Mesodermal cell (in vitro differentiated cells): ENCODE results near the gene WIPF1.
A peak's percentile ranks its signal among the peaks of the same experiment; 100 is the strongest.

Experiments used
- H3K27ac ChIP-seq: 2 replicates; pipeline ENCODE4 v1.7.0; 2013; ENCODE audit warnings: mild to moderate bottlenecking, low read depth, low read length, moderate library complexity; ENCODE audit not compliant: severe bottlenecking
- H3K36me3 ChIP-seq: 2 replicates; pipeline ENCODE4 v1.7.1; 2013; ENCODE audit warnings: mild to moderate bottlenecking, low read length, moderate library complexity; ENCODE audit not compliant: control insufficient read depth, insufficient read depth
- H3K4me1 ChIP-seq: one replicate; pipeline ENCODE4 v1.7.1; 2013; ENCODE audit warnings: mild to moderate bottlenecking, low read length; ENCODE audit not compliant: insufficient read depth, control insufficient read depth, poor library complexity, severe bottlenecking
- H3K4me3 ChIP-seq: 2 replicates; pipeline ENCODE4 v1.7.0; 2013; ENCODE audit warnings: low read length, control low read depth, mild to moderate bottlenecking; ENCODE audit not compliant: insufficient read depth, poor library complexity, severe bottlenecking; ENCODE audit errors: extremely low read depth
- H3K9me3 ChIP-seq: 2 replicates; pipeline ENCODE4 v1.7.1; 2013; ENCODE audit warnings: mild to moderate bottlenecking, low read length, moderate library complexity; ENCODE audit not compliant: control insufficient read depth
- WGBS, 2 experiments: methylation state at CpG; one replicate each; pipeline ENCODE4 v1.1.5; 2013; ENCODE audit warnings: missing lambda C conversion rate in 2 of 2; ENCODE audit not compliant: insufficient coverage in 2 of 2; 5-methylcytosine and 5-hydroxymethylcytosine counted together

The WIPF1 gene

DNA sequence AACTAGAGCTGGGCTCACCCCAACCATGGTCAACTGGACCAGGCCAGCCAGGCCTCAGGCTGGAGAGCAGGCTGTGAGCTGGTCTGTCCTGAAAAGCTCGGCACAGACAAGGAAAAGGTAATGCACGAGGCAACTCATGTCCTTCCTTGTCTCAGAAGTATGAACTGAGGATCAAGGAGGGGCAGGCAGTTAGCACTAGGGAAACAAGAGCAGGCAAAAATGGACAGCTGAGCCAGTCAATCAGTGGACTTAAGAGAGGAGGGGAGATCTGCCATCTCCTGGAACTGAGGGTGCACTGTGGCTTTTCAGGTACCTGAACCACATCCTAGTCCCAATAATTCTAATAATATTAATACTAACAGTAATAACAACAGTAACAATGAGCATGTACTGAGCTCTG, 20.6 kb upstream of the WIPF1 start:
- Histone ChIP-seq H3K4me3 (no peak overlapping the region), H3K9me3 (no peaks in the 10 kb centered on the region), H3K36me3 (no peaks in the 10 kb centered on the region), H3K27ac (no peak overlapping the region), H3K4me1 (peaks cover 15% of the 10 kb centered on the region)
- 84 to 100% methylated on average over 2 of the region's 2 CpGs for WGBS, 2 experiments

DNA sequence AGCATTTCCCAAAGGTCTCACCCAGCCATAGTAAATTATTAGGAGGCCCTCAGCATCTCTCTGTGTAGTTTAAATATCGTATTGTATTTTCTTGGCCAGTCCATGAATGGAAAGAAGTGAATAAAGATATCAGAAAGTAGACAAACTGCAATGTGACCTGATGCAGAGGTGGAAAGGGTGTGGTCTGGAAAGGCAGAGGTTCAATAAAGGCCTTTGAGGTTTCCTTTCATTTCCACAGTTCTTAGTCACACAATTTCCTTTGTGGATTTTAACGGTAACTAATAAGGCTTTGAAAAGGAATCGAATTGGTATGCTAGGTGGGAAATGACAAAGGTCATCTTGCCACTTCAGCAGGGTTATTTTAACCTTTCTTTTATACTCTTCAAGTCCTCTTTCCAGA, 20.1 kb upstream of the WIPF1 start:
- H3K36me3 ChIP-seq: no peaks in the 10 kb centered on the region
- H3K9me3 ChIP-seq: no peaks in the 10 kb centered on the region
- no peak overlapping the region for H3K4me3 ChIP-seq
- H3K4me1 ChIP-seq: peaks cover 20% of the 10 kb centered on the region
- 92 to 100% methylated on average over 1 of the region's 3 CpGs for WGBS, 2 experiments
- H3K27ac ChIP-seq: no peak overlapping the region

DNA sequence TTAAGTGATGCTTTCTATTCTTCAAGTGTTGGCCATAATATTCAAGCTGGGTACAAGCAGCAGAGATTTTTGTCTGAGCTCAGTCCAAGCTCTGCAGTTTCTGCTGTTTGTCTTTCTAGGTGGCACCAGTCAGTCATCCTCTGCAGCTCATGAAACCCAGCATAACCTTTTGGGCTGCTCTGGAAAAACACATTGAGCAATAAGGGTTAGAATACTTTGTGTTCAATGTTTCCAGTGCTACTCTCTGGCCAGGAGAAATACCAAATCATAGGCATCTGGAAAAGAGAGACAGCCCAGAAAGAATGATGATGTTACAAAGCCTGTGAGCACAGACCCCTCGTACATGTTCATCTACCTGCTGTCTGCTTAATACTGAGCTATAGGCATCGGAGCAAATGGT, 19.5 kb upstream of the WIPF1 start:
- H3K4me3 ChIP-seq: no peak overlapping the region
- peaks cover 22% of the 10 kb centered on the region for H3K4me1 ChIP-seq
- no peaks in the 10 kb centered on the region for H3K9me3 ChIP-seq
- H3K27ac ChIP-seq: no peak overlapping the region
- H3K36me3 ChIP-seq: no peaks in the 10 kb centered on the region
- WGBS, 2 experiments: 100% methylated on average over 1 of the region's 2 CpGs

DNA sequence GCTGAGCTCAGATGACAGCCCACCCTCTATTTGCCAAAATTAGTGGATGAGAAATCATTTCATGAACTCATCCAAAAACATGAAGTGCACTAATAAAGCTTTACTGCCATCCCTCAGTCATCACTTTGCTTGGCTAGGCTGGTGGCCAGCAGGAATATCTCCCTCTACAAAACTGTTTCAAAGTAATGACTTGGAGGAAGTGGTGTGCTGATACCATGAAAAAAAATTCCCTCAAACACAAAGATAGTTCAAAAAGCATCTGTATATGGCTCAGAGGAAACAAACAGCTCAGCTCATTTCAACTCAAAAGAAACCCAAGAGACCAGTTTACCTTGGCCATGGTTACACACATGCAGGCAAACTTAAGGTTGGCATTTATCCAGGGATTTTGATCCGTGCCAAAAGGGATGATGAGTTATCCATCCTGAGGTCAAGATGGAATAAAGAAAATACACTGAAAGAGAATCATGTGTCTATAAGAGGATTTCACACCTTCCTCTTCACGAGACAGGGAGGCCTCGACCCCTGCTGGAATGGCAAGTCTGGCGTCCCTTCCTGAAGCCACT, 18.4 kb upstream of the WIPF1 start:
- Histone ChIP-seq H3K9me3 (no peaks in the 10 kb centered on the region), H3K4me3 (no peak overlapping the region), H3K27ac (no peak overlapping the region), H3K4me1 (peaks cover 22% of the 10 kb centered on the region), H3K36me3 (no peaks in the 10 kb centered on the region)
- WGBS, 2 experiments: 84 to 86% methylated on average over 3 of the region's 4 CpGs

DNA sequence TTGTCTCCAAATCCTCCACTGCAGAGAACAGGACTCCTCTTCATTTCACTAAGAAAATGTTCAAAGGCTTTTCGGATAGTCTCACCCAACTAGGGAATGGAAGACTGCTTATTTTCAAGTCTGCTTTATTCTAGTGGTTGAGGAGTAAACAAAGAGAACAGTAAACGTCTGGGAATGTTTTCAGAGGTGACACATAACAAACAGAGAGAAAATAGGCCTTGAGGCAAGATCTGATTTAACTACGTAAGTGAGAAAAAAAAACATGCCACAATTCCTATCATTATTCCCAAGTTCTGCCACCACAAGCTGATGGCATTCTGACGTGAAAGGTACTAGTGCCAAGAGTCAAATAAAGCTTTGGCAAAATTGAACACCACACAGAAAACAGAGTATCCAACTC, 16.7 kb upstream of the WIPF1 start:
- Histone ChIP-seq H3K27ac (peak overlapping the region; percentile 77), H3K9me3 (no peaks in the 10 kb centered on the region), H3K36me3 (no peaks in the 10 kb centered on the region), H3K4me3 (no peak overlapping the region), H3K4me1 (peaks cover 22% of the 10 kb centered on the region)
- WGBS, 2 experiments: 60% methylated on average over 1 of the region's 4 CpGs; no CpG with 5 or more reads in 1 of the 2 experiments

DNA sequence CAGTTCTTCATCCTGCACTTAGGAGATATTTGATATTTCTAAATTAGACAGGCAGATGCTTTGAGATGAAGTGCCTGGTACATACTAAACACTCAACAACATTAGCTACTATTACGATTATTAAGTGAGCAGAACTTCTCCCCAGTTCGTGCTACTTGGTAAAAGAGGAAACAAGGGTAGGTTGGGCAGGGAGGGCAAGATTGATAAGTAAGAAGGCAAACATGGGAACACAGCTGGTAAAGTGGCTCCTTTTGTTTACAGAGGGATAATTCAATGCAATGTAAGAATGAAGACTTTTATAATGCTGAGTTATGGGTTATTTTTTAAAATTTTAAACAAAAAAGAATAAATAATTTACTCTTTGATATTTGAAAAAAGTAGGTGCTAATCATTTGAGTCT, 15.9 kb upstream of the WIPF1 start:
- no peaks in the 10 kb centered on the region for H3K36me3 ChIP-seq
- H3K27ac ChIP-seq: peak overlapping the region; percentile 77
- 88% methylated on average over 1 of the region's 2 CpGs; no CpG with 5 or more reads in 1 of the 2 experiments for WGBS, 2 experiments
- no peak overlapping the region for H3K4me3 ChIP-seq
- no peaks in the 10 kb centered on the region for H3K9me3 ChIP-seq
- peaks cover 22% of the 10 kb centered on the region for H3K4me1 ChIP-seq

DNA sequence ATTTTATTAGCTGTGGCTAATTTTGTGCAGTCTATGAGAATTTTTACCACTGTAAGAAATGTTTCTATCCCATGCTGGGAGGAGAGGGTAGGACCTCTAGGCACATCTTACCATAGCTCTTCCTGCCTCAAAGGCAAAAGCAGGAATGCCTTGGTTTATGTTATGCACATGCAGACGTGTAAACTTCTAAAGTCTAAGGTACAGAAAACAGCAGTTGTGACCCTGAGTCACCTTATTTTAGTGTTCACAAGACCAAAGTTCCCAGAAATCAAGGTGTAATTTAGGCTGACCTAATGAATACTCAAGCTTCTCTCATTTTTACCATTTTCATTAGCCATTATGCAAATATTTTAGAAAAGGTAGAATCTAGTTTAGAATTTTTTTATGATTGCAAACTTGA, 15.4 kb upstream of the WIPF1 start:
- no peaks in the 10 kb centered on the region for H3K9me3 ChIP-seq
- 0% methylated on average over 1 of the region's 1 CpG; no CpG with 5 or more reads in 1 of the 2 experiments for WGBS, 2 experiments
- H3K4me3 ChIP-seq: no peak overlapping the region
- H3K4me1 ChIP-seq: peaks cover 22% of the 10 kb centered on the region
- no peak overlapping the region for H3K27ac ChIP-seq
- no peaks in the 10 kb centered on the region for H3K36me3 ChIP-seq

DNA sequence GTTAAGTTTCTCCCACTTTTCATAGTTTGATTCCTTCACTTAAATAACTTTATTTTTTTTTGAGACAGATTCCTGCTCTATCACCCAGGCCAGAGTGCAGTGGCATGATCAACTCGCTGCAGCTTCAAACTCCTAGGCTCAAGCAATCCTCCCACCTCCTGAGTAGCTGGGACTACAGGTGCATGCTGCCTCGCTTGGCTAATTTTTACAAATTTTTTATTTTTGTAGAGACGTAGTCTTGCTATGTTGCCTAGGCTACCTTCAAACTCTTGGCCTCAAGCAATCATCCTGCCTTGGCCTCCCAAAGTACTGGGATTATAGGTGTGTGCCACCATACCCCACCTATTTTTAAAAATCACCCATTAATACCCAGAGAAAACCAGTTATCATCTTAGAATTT, 14.2 kb upstream of the WIPF1 start:
- Histone ChIP-seq H3K36me3 (no peaks in the 10 kb centered on the region), H3K4me3 (no peak overlapping the region)
- 100% methylated on average over 1 to 2 of the region's 3 CpGs for WGBS, 2 experiments

DNA sequence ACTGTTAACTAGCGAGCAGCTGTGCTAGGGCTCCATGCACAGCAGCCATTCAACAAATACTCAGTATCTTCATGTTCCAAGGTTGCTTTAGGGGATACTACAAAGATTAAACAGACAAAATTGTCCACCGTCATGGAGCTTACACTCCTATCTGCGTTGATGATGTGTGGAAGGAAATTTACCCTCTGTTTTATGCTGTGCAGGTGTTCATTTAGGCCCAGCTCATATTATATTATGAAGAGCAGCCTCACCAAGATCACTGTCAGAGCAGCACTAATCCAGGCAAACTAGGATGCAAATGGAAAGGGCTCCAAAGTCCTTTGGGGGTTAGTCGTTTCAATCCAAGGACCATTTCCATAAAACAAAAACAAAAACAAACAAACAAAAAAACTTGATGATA, 13.4 kb upstream of the WIPF1 start:
- no peak overlapping the region for H3K27ac ChIP-seq
- H3K36me3 ChIP-seq: no peaks in the 10 kb centered on the region
- WGBS, 2 experiments: no CpG with 5 or more reads among the region's 4 CpGs
- no peaks in the 10 kb centered on the region for H3K9me3 ChIP-seq
- H3K4me3 ChIP-seq: no peak overlapping the region
- peaks cover 26% of the 10 kb centered on the region for H3K4me1 ChIP-seq

More for the DNA sequence above, 14.2 kb upstream of the WIPF1 start:
- H3K9me3 ChIP-seq: no peaks in the 10 kb centered on the region
- peaks cover 22% of the 10 kb centered on the region for H3K4me1 ChIP-seq
- H3K27ac ChIP-seq: no peak overlapping the region

DNA sequence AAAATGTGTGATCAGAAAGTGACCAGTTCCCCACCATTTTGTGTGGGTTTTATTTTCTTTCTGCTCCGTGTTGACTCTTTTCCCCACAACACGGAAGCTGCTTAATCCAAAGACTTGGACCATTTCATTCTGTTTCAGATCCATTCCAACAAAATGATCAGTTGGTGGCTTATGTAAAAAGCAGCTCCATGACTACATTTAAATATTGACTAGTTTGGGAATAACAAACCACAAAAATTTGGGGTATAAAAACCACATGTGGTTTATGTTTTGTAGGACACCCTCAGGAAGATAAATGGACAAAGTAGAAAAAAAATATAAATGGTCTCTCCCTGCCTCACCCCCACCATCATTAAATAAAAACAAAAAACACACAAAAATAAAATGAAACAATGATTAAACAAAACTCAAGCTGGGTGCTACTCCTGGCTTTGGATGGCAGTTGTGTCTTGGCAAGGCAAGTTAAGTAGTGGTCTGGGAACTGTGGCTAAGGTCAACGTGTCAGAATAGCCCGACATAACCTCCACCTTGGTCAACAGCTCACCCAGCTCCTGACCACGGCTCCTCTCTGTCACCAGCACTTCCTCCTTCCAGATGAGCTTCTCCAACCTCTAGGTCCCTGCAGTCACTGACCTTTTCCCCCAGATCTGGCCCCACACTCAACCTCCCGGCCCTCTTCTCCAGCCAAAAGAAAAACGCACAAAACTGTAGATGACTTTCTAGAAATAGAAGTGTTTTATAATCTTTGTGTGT, 12.8 kb upstream of the WIPF1 start:
- Histone ChIP-seq H3K4me3 (no peak overlapping the region), H3K36me3 (no peaks in the 10 kb centered on the region), H3K9me3 (no peaks in the 10 kb centered on the region), H3K4me1 (peaks cover 26% of the 10 kb centered on the region), H3K27ac (no peak overlapping the region)
- WGBS, 2 experiments: 89% methylated on average over 3 of the region's 7 CpGs; no CpG with 5 or more reads in 1 of the 2 experiments

DNA sequence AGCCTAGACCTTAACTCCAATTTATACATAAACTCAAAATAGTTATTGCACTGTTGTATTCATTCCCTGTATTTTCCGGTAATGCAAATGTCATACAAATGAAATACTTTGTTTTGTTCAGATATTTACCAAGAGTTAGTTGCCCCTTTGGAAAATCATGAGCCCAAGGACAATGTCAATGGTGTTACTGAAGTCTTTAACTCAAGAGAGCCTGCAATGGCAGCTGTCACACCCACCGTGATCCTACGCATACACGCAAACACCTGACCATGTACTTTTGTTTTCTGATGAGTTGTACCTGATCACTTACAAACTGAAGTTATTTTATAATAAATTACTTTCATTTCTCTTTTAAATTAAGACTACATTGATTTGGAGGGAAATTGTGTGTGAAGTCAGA, 11.7 kb upstream of the WIPF1 start:
- Histone ChIP-seq H3K4me3 (no peak overlapping the region), H3K36me3 (no peaks in the 10 kb centered on the region), H3K9me3 (no peaks in the 10 kb centered on the region), H3K27ac (no peak overlapping the region), H3K4me1 (peaks cover 22% of the 10 kb centered on the region)
- WGBS, 2 experiments: 100% methylated on average over 1 of the region's 4 CpGs; no CpG with 5 or more reads in 1 of the 2 experiments
